Bronchial epithelial cell (primary cell): ENCODE measurements around the gene SPATA1. TPM values are rescaled to one million over a fixed set of nuclear protein-coding genes. Genes with fewer than 3 reads are reported as not detected.

Source experiments
- DNase-seq: peaks from one replicate; pipeline ENCODE4 v3.0.0-alpha.2; 2010; ENCODE audit warnings: low read depth
- FAIRE-seq: peaks from 2 replicates; lab custom pipeline; 2011; peaks lifted over from hg19 to GRCh38; lab: Jason Lieb, UNC
- H3K27me3 ChIP-seq: 2 replicates; pipeline ENCODE4 v1.5.1; 2011; ENCODE audit warnings: low read length; ENCODE audit not compliant: control insufficient read depth, insufficient read depth
- H3K36me3 ChIP-seq: 2 replicates; pipeline ENCODE4 v1.5.1; 2011; ENCODE audit warnings: low read length; ENCODE audit not compliant: control insufficient read depth, insufficient read depth
- H3K4me3 ChIP-seq: 2 replicates; pipeline ENCODE4 v1.5.1; 2011; ENCODE audit warnings: mild to moderate bottlenecking, low read depth, low read length, control low read depth
- total RNA-seq: library from RNA; depleted of rRNA; stranded (reverse); fragments of >200 nt; gene quantifications from 2 replicates; pipeline ENCODE4 v1.2.1, GENCODE V29; 2014
- TF ChIP-seq, protein P1 (sequence below): IDR thresholded peaks from 2 replicates; pipeline ENCODE4 v1.5.1; 2011; ENCODE audit warnings: mild to moderate bottlenecking, moderate library complexity, low read length, control low read depth, inconsistent platforms; ENCODE audit not compliant: insufficient read depth, severe bottlenecking

SPATA1 gene
- total RNA-seq, 1 donor from 2014 or later: 0.26 TPM

DNA sequence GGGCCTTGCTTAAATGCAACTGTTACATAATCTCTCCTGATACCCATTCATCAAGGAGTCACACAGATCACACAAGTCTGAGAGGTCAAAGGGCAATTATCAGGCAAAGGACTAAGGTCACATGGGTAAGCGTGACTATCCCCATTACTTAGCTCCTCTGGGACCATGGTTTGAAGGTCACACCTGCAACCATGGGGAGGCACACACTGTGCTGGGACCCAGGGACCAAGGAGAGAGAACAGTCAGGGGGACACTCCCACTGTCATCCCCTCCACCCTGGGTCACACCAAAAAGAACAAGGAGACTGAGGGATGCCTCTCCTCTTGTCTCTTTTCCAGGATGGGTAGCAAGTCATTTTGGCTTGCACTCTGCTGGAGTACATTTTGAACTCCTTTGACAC lies 99.0 kb downstream of the SPATA1 start:
- H3K27me3 ChIP-seq: no peaks in the 10 kb centered on the region
- no peak for DNase-seq
- no peak for FAIRE-seq
- TF ChIP-seq, protein P1, sequence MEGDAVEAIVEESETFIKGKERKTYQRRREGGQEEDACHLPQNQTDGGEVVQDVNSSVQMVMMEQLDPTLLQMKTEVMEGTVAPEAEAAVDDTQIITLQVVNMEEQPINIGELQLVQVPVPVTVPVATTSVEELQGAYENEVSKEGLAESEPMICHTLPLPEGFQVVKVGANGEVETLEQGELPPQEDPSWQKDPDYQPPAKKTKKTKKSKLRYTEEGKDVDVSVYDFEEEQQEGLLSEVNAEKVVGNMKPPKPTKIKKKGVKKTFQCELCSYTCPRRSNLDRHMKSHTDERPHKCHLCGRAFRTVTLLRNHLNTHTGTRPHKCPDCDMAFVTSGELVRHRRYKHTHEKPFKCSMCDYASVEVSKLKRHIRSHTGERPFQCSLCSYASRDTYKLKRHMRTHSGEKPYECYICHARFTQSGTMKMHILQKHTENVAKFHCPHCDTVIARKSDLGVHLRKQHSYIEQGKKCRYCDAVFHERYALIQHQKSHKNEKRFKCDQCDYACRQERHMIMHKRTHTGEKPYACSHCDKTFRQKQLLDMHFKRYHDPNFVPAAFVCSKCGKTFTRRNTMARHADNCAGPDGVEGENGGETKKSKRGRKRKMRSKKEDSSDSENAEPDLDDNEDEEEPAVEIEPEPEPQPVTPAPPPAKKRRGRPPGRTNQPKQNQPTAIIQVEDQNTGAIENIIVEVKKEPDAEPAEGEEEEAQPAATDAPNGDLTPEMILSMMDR: no peak
- H3K36me3 ChIP-seq: no peaks in the 10 kb centered on the region
- H3K4me3 ChIP-seq: no peak overlapping the region

GRCh38 chr1:84606977-84607376 lies 100.8 kb downstream of the SPATA1 start:
- Histone ChIP-seq H3K27me3 (no peaks in the 10 kb centered on the region), H3K36me3 (no peaks in the 10 kb centered on the region), H3K4me3 (no peak overlapping the region)
- TF ChIP-seq, protein P1: no peak
- DNase-seq (no peak), FAIRE-seq (no peak)

DNA sequence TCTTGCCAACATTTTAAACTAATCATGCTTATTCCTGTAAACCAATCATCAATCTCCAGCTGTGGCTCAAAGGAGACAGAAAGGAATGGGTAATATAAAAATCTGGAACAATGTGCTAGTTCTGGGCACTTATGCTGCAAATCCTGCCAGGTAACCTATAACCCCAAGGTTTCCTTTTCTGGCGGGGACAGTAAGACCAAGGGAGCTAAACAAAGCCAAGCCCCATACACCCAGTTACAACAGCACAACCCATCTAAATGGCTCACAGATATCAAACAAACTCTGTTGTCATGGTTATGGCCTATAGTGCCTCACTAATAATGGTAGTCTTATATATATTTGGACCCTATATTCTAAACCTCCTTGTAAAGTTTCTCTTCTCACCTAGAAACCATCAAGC lies 104.9 kb downstream of the SPATA1 start:
- TF ChIP-seq, protein P1: no peak
- H3K36me3 ChIP-seq: no peaks in the 10 kb centered on the region
- H3K27me3 ChIP-seq: no peaks in the 10 kb centered on the region
- DNase-seq: no peak
- no peak overlapping the region for H3K4me3 ChIP-seq
- FAIRE-seq: no peak

- no peak for FAIRE-seq
- Histone ChIP-seq H3K27me3 (no peaks in the 10 kb centered on the region), H3K36me3 (no peaks in the 10 kb centered on the region), H3K4me3 (no peak overlapping the region)
- no peak for DNase-seq
- TF ChIP-seq, protein P1: no peak
These were observed 105.6 kb downstream of the SPATA1 start for GRCh38 chr1:84611796-84612195.

DNA sequence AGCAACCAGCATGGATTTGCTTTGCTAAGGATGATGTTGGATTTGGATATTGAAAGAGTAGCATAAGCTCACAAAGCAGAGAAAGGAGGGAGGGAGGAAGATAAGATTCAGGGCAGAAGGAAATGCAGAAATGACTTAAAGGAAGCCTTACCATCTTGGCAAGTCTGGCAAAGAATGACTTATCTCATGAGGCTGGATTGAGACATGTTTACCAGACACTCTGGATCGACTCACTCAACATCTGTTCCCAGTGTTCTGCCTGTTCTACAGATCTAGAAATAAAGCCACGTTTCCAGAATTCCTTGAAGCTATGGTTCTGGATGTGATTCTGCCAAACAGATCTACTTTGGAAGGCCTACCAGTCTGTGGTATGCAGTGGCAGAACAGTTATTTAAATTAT lies 106.8 kb downstream of the SPATA1 start:
- DNase-seq (peak; percentile 53), FAIRE-seq (no peak)
- Histone ChIP-seq H3K4me3 (no peak overlapping the region), H3K36me3 (no peaks in the 10 kb centered on the region), H3K27me3 (no peaks in the 10 kb centered on the region)
- TF ChIP-seq, protein P1: no peak

DNA sequence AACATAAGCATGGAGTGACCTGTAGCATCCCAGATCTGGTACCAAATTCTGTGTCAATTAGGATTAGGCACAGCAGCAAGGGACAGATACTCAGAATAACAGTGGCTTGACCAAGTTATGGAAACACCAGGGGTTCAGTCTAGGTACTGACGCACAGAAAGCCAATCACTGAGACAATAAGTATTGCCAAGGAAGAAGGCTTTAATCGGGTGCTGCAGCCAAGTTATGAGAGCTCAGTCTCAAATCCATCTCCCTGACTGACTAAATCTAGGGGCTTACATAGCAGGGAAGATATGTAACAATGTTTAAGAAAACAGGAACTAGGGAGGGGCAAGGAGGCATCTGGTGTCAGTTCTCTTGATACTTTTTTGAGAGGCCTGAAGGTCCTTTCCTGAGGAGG lies 107.7 kb downstream of the SPATA1 start:
- H3K4me3 ChIP-seq: no peak overlapping the region
- DNase-seq (no peak), FAIRE-seq (no peak)
- TF ChIP-seq, protein P1: no peak
- H3K27me3 ChIP-seq: no peaks in the 10 kb centered on the region
- H3K36me3 ChIP-seq: no peaks in the 10 kb centered on the region
